Measurements from ENCODE around the gene KIF21B.

- no peak for TF ChIP-seq CTCF (conservative IDR thresholded peaks at IDR 0.05)
- no peak for TF ChIP-seq ZFX (IDR thresholded peaks at IDR 0.05)
Measured at GRCh38 chr1:200973937-200974657, 49.4 kb downstream of the KIF21B start.
